NCI-H2171 (cell line): ENCODE data around the gene APC2.
"Not testable (repeated sequence)": the region's sequence is repeated elsewhere in the genome, so short reads cannot be mapped to it uniquely, and the experiment has no call there.

Experiments
- DNase-seq: peaks from one replicate; lab custom pipeline; 2025; lab: John Stamatoyannopoulos, UW

Gene APC2

GRCh38 chr19:1416014-1416841 is 33.7 kb upstream of the APC2 start:
- no peak for DNase-seq

- no peak for DNase-seq
These were observed 32.8 kb upstream of the APC2 start for GRCh38 chr19:1417145-1417544.

GRCh38 chr19:1417681-1418495 is 32.0 kb upstream of the APC2 start:
- no peak for DNase-seq

GRCh38 chr19:1418496-1418775 is 31.5 kb upstream of the APC2 start:
- no peak for DNase-seq

GRCh38 chr19:1418951-1419738 is 30.8 kb upstream of the APC2 start:
- no peak for DNase-seq

GRCh38 chr19:1420085-1420484 is 29.8 kb upstream of the APC2 start:
- DNase-seq: not testable (repeated sequence)

- DNase-seq: no peak
These were observed 29.3 kb upstream of the APC2 start for GRCh38 chr19:1420590-1420989.

GRCh38 chr19:1421218-1421957 is 28.5 kb upstream of the APC2 start:
- no peak for DNase-seq

GRCh38 chr19:1421958-1422305 is 28.0 kb upstream of the APC2 start:
- no peak for DNase-seq

- no peak for DNase-seq
These were observed 27.6 kb upstream of the APC2 start for GRCh38 chr19:1422360-1422759.

GRCh38 chr19:1422943-1423342 is 27.0 kb upstream of the APC2 start:
- no peak for DNase-seq

GRCh38 chr19:1423436-1424191 is 26.3 kb upstream of the APC2 start:
- no peak for DNase-seq

GRCh38 chr19:1424192-1424955 is 25.5 kb upstream of the APC2 start:
- no peak for DNase-seq

GRCh38 chr19:1425102-1425837 is 24.7 kb upstream of the APC2 start:
- no peak for DNase-seq

- no peak for DNase-seq
These were observed 24.0 kb upstream of the APC2 start for GRCh38 chr19:1425902-1426301.

GRCh38 chr19:1426736-1427135 is 23.2 kb upstream of the APC2 start:
- no peak for DNase-seq

GRCh38 chr19:1427221-1427920 is 22.6 kb upstream of the APC2 start:
- DNase-seq: no peak

GRCh38 chr19:1428738-1429391 is 21.1 kb upstream of the APC2 start:
- DNase-seq: no peak

GRCh38 chr19:1429750-1430149 is 20.2 kb upstream of the APC2 start:
- DNase-seq: no peak
